ENCODE measurements around the gene CCDC192.

DNA sequence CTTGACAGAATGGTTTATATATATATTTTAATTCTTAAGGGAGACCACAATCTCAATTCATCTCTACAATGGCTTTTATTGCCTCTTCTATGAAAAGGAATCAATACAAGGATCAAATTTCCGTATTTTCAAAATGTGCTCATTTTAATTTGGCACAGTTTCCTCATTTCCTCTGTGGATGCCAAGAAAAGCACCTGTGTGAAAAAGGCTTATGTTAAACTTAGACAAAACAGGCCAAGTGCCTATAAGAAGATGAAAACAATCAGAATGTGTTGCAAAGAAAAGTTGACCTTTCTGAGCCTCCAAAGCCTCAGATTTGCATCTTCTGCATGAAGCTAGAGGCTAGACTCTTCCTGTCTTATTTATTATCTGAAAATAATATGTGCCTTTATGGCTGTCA, 206.6 kb downstream of the CCDC192 start:
- TF ChIP-seq SUZ12 (IDR thresholded peaks at IDR 0.05; ENCODE audit: extremely low read depth, insufficient read depth, insufficient read length) (no peak), ZNF274 (IDR thresholded peaks at IDR 0.05; ENCODE audit: low read depth, low read length) (no peak)

Data from NT2/D1 (cell line).